Spleen (tissue), 11 donors: ENCODE results near the gene UNC5CL. TPM values are rescaled to one million over a fixed set of nuclear protein-coding genes. Genes with fewer than 3 reads are reported as not detected.
A peak's percentile ranks its signal among the peaks of the same experiment; 100 is the strongest.

Source experiments
- DNase-seq: peaks from one replicate; pipeline ENCODE4 v3.0.0-alpha.2; 2020
- H3K27ac ChIP-seq, 8 donors: fragments of 200-600 bp; sonication (generic) in 7 of 8; 1 replicate in 4 of 8; 2 replicates in 4 of 8; pipeline versions ENCODE4 v1.5.0 to v1.8.0; 2016 to 2021; ENCODE audit warnings: inconsistent platforms in 4 of 8, mild to moderate bottlenecking in 4 of 8, moderate library complexity in 1 of 8
- H3K27me3 ChIP-seq, 7 donors: fragments of 200-600 bp; sonication (generic) in 6 of 7; replicated peaks in 1 of 7; 1 replicate in 4 of 7; 2 replicates in 3 of 7; pipeline versions ENCODE4 v1.5.0 to v1.8.0; 2016 to 2021; ENCODE audit warnings: inconsistent platforms in 3 of 7, mild to moderate bottlenecking in 1 of 7
- H3K36me3 ChIP-seq, 6 donors: fragments of 200-600 bp; sonication (generic) in 5 of 6; 1 replicate in 4 of 6; 2 replicates in 2 of 6; pipeline versions ENCODE4 v1.5.0 to v1.8.0; 2016 to 2021; ENCODE audit warnings: inconsistent platforms in 2 of 6
- H3K4me1 ChIP-seq, 6 donors: fragments of 200-600 bp; sonication (generic) in 5 of 6; 1 replicate in 3 of 6; 2 replicates in 3 of 6; pipeline versions ENCODE4 v1.5.0 to v1.8.0; 2016 to 2021; ENCODE audit warnings: inconsistent platforms in 3 of 6
- H3K4me3 ChIP-seq, 8 donors: fragments of 200-600 bp; sonication (generic) in 7 of 8; 1 replicate in 4 of 8; 2 replicates in 4 of 8; pipeline versions ENCODE4 v1.5.0 to v1.8.0; 2016 to 2021; ENCODE audit warnings: inconsistent platforms in 4 of 8, mild to moderate bottlenecking in 4 of 8, moderate library complexity in 2 of 8
- H3K9me3 ChIP-seq, 8 donors: fragments of 200-600 bp; sonication (generic) in 7 of 8; 1 replicate in 4 of 8; 2 replicates in 4 of 8; pipeline versions ENCODE4 v1.5.0 to v1.8.0; 2016 to 2021; ENCODE audit warnings: inconsistent platforms in 4 of 8
- CTCF ChIP-seq, 11 experiments: fragments of 200-600 bp in 7 of 11; fragments of 450-650 bp in 4 of 11; sonication (generic) in 4 of 11; IDR thresholded peaks in 8 of 11; conservative IDR thresholded peaks in 3 of 11; 1 replicate in 7 of 11; 2 replicates in 4 of 11; pipeline versions ENCODE4 v1.4.0 to v1.8.0; 2016 to 2021; ENCODE audit warnings: antibody characterized with exemption in 11 of 11, inconsistent platforms in 4 of 11, mild to moderate bottlenecking in 1 of 11
- POLR2A ChIP-seq, 3 donors: fragments of 450-650 bp; IDR thresholded peaks; one replicate each; pipeline ENCODE4 v1.5.1; 2017; ENCODE audit warnings: antibody characterized with exemption in 3 of 3, mild to moderate bottlenecking in 1 of 3
- POLR2AphosphoS5 ChIP-seq, 3 donors: sonication (generic); formaldehyde crosslinking; IDR thresholded peaks; one replicate each; pipeline ENCODE4 v1.5.1; 2017; ENCODE audit warnings: antibody characterized with exemption in 3 of 3
- WGBS, 5 donors: extraction: QIAGEN DNeasy Blood & Tissue Kit in 3 of 5; methylation state at CpG; one replicate each; pipeline versions ENCODE4 v1.1.5 to v1.1.7; 2013 to 2018; 5-methylcytosine and 5-hydroxymethylcytosine counted together
- intact Hi-C: fragments of 100-400 bp; cut with DNase I; formaldehyde crosslinking; loops from one replicate; pipeline ENCODE4 v1.15.0; 2023; ENCODE audit warnings: low total_unique reads
- polyA plus RNA-seq, 3 donors: library from polyadenylated mRNA; stranded (reverse); fragments of 200-250 nt; gene quantifications; one replicate each; pipeline ENCODE4 v1.2.1, GENCODE V29; 2013
- total RNA-seq, 7 donors: library from RNA; depleted of rRNA in 3 of 7; stranded (reverse); fragments of >200 nt in 3 of 7; fragmentation: NEBNext Ultra II Directional in 4 of 7; extraction: Animal tissue kit (Norgen Biotek cat#: 25700) in 4 of 7; gene quantifications; one replicate each; pipeline versions ENCODE4 v1.1.0 to v1.2.1, GENCODE V29; 2016 to 2021
- donor health status: healthy with polysubstance abuse.
- donor health status: DM: no; HTN: no; CAD: no; lungs with moderate emphysema.
- donor health status: DM: no; HTN: no; CAD: no.
- donor health status: Bipolar disorder and iron deficiency.
- donor health status: healthy.
- donor health status: DM: no; HTN: no; CAD: no.
- donor health status: DM: yes; HTN: yes; CAD: no.

Gene UNC5CL
- total and polyA plus RNA-seq, 10 donors: 1.4 to 3.9 (median 2.7) TPM

GRCh38 chr6:41073203-41073967 is 34.4 kb upstream of the UNC5CL start:
- no peaks in the 10 kb centered on the region for H3K27me3 ChIP-seq
- no peaks in the 10 kb centered on the region for H3K9me3 ChIP-seq
- H3K4me1 ChIP-seq: peaks cover 32 to 65% (median 43%) of the 10 kb centered on the region in 6 donors
- peaks cover 0 to 24% (median 16%) of the 10 kb centered on the region in 6 donors for H3K36me3 ChIP-seq
- intact Hi-C loops: no loop called here
- peak; percentile 97 for DNase-seq
- peak; percentile 25 to 90 (median 46) for TF ChIP-seq POLR2A (IDR thresholded peaks at IDR 0.05)
- peak; percentile 94 to 95 (median 94) for TF ChIP-seq POLR2AphosphoS5 (IDR thresholded peaks at IDR 0.05)
- peak in 6 of 11 experiments; percentile 21 to 64 (median 48) for TF ChIP-seq CTCF (IDR thresholded peaks at IDR 0.05 in 8 of 11, conservative IDR thresholded peaks at IDR 0.05 in 3 of 11)
- H3K4me3 ChIP-seq: peak overlapping the region; percentile 71 to 94 (median 86)
- peak overlapping the region; percentile 91 to 100 (median 99) for H3K27ac ChIP-seq
- 0 to 1% (median 1%) methylated on average over 44 to 74 of the region's 74 CpGs for WGBS, 5 donors

GRCh38 chr6:41072836-41073202 is 33.8 kb upstream of the UNC5CL start, which contains the start of gene NFYA:
Gene NFYA (plus strand): TSS chr6:41072974. CDS start chr6:41079090, 6,116 bp downstream.
- peaks cover 0 to 30% (median 21%) of the 10 kb centered on the region in 6 donors for H3K36me3 ChIP-seq
- intact Hi-C loops: no loop called here
- H3K4me3 ChIP-seq: peak within 1 kb of the TSS; percentile 71 to 94 (median 86)
- H3K4me1 ChIP-seq: peaks cover 32 to 60% (median 40%) of the 10 kb centered on the region in 6 donors
- 0 to 1% (median 0%) methylated on average over 3 to 37 of the region's 37 CpGs for whole genome bisulfite sequencing, 5 donors
- peak; percentile 26 to 80 (median 70) for TF ChIP-seq POLR2AphosphoS5 (IDR thresholded peaks at IDR 0.05)
- no peak for TF ChIP-seq POLR2A (IDR thresholded peaks at IDR 0.05)
- H3K27me3 ChIP-seq: no peaks in the 10 kb centered on the region
- H3K9me3 ChIP-seq: no peaks in the 10 kb centered on the region
- DNase-seq: no peak
- H3K27ac ChIP-seq: peak within 1 kb of the TSS; percentile 91 to 100 (median 99)

- peak within 1 kb of the TSS; percentile 91 to 100 (median 99) for H3K27ac ChIP-seq
- DNase-seq: peak; percentile 100
- H3K4me1 ChIP-seq: peaks cover 32 to 54% (median 40%) of the 10 kb centered on the region in 6 donors
- peaks cover 0 to 36% (median 27%) of the 10 kb centered on the region in 6 donors for H3K36me3 ChIP-seq
- intact Hi-C loops: no loop called here
- peak within 1 kb of the TSS; percentile 71 to 94 (median 86) for H3K4me3 ChIP-seq
- no peaks in the 10 kb centered on the region for H3K9me3 ChIP-seq
- 0 to 1% (median 1%) methylated on average over 40 to 63 of the region's 63 CpGs for WGBS, 5 donors
- peak in 1 of 3 donors; percentile 76 for TF ChIP-seq POLR2A (IDR thresholded peaks at IDR 0.05)
- TF ChIP-seq CTCF (IDR thresholded peaks at IDR 0.05 in 8 of 11, conservative IDR thresholded peaks at IDR 0.05 in 3 of 11): peak in 2 of 11 experiments; percentile 41 to 59
- peak; percentile 90 to 92 (median 90) for TF ChIP-seq POLR2AphosphoS5 (IDR thresholded peaks at IDR 0.05)
- no peaks in the 10 kb centered on the region for H3K27me3 ChIP-seq
Measured at GRCh38 chr6:41071923-41072835, 33.2 kb upstream of the UNC5CL start, which contains the start of gene OARD1. Gene OARD1 (minus strand): TSS chr6:41072356. CDS start chr6:41071634, 722 bp downstream.

- no peaks in the 10 kb centered on the region for H3K9me3 ChIP-seq
Measured at GRCh38 chr6:41071501-41071922, 32.5 kb upstream of the UNC5CL start.

More at GRCh38 chr6:41071501-41071922, 32.5 kb upstream of the UNC5CL start:
- peaks cover 0 to 43% (median 31%) of the 10 kb centered on the region in 6 donors for H3K36me3 ChIP-seq
- H3K27ac ChIP-seq: peak overlapping the region; percentile 91 to 100 (median 99)
- peak; percentile 94 for DNase-seq
- H3K27me3 ChIP-seq: no peaks in the 10 kb centered on the region
- TF ChIP-seq POLR2AphosphoS5 (IDR thresholded peaks at IDR 0.05) (peak in 1 of 3 donors; percentile 89), POLR2A (IDR thresholded peaks at IDR 0.05) (peak in 1 of 3 donors; percentile 78), CTCF (IDR thresholded peaks at IDR 0.05 in 8 of 11, conservative IDR thresholded peaks at IDR 0.05 in 3 of 11) (no peak)
- intact Hi-C loops: no loop called here
- peak overlapping the region; percentile 47 to 94 (median 86) for H3K4me3 ChIP-seq
- H3K4me1 ChIP-seq: peaks cover 29 to 54% (median 42%) of the 10 kb centered on the region in 6 donors
- 0 to 1% (median 1%) methylated on average over 16 of the region's 16 CpGs for WGBS, 5 donors
